GM18505 (cell line): Measurements from ENCODE around the gene PRSS1.
A peak's percentile ranks its signal among the peaks of the same experiment; 100 is the strongest.
"Not testable (repeated sequence)": the region's sequence is repeated elsewhere in the genome, so short reads cannot be mapped to it uniquely, and the experiment has no call there.

Experiments
- ATAC-seq: cut with Tn5 transposase; IDR thresholded peaks from one replicate; pipeline ENCODE4 v1.9.1; 2021; ENCODE audit not compliant: unreplicated experiment
- POLR2A ChIP-seq: IDR thresholded peaks from 4 replicates; pipeline ENCODE4 v1.6.1; 2011; ENCODE audit warnings: borderline replicate concordance; ENCODE audit not compliant: insufficient read depth, insufficient read length; ENCODE audit errors: extremely low read depth

The PRSS1 gene

DNA sequence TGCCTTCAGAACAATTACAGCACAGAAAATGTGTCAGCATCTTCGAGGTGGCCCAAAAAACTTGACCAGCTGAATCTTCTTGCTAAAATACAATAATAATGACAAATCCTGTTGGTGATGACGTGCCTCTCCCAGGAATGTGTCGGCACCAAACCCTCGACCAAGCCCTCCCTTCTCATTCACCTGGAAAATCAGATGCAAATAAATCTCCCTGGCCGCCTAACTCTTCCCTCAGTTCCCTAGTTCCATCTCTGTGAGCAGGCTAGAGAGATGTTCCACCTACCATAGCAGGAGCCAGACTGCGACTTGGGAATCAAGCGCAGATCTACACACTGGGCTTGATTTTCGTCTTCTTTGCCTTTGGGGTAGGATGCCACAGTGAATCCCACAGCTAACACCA is 4.1 kb downstream of the PRSS1 start:
- no peak for ATAC-seq
- TF ChIP-seq POLR2A: no peak

GRCh38 chr7:142753925-142754491 is 4.7 kb downstream of the PRSS1 start:
- ATAC-seq: not testable (repeated sequence)

DNA sequence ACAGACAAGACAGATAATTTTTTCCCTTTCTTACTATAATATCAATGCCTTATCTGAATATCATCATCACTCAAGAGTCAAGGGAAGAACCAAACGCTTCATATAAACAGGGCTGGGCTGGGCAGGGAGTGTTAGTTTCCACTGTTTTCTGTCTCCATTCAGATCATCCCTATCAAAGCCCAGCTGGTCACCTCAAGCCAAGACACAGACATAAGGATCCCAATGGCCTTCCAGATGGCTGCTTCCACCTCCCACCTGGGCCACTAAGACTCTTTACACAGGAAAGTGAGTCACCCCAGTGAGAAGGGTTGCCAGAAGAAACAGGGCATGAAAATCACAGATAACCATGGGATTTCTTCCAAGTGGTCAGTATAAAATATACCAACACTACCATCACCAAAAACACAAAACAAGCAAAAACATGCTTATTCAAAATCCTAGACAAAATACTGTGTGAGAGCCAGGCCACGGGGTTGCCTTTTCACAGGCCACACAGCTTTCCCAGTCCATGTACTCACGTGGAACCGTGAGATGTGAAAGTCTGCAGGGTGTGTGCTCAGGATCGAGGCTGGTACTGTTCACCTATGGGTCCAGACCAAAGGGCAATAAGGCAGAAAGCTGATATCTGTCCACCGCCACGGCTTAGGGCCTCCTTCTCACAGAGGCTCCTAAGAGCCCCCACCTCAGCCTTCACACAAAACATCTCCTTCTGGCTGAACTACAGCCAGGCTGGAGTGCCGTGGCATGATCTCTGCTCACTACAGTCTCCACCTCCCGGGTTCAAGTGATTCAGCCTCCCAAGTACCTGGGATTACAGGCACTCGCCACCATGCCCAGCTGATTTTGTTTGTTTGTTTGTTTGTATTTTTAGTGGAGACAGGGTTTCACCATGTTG is 5.7 kb downstream of the PRSS1 start:
- no peak for TF ChIP-seq POLR2A
- no peak for ATAC-seq

GRCh38 chr7:142758312-142758711 is 9.0 kb downstream of the PRSS1 start:
- not testable (repeated sequence) for ATAC-seq

- no peak for ATAC-seq
Measured at GRCh38 chr7:142759433-142759832, 10.2 kb downstream of the PRSS1 start.

DNA sequence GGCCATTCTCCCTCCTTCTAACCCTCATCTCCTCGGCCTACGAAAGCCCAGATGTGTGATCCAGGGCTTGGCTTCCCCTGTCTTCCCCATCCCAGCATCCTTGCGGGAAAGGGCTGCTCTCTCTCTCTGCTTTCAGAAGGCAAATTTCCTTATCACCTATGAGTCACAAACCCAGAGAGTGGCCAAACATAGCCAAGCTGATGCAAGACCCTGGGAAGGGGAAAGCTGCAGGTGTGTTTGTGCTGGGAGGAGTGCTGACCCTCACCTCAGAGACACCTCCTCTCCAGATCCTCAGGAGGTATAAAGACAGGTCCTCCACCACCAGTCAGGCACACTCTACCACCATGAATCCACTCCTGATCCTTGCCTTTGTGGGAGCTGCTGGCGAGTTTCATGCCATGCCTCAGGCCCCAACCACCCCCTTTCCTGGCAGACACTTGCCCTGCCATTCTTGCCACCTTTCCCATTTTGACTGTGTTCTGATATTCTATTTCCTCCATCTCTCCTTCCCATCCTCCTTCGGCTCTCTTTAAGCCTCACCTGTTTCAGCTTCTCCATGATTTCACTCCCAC is 10.9 kb downstream of the PRSS1 start:
- no peak for ATAC-seq
- TF ChIP-seq POLR2A: no peak

More at GRCh38 chr7:142759433-142759832, 10.2 kb downstream of the PRSS1 start:
- no peak for TF ChIP-seq POLR2A

GRCh38 chr7:142761606-142762005 is 12.3 kb downstream of the PRSS1 start:
- ATAC-seq: not testable (repeated sequence)

DNA sequence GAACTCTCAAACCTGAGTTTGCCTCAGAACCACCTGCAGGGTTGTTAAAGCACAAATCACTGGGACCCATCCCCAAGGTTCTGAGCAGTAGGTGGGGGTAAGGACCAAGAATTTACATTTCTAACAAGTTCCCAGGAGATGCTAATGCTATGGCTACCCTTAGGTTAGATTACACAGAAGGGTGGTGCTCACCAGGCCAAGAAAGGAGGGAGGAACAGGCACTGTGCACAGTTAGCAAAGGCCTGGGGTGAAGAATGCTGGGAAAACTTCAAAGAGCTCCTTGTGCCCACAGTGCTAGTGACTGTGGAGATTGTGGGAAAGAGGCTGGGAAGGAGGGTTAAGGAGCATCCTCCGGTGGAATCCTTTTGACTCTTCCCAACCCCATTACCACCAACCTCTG is 12.8 kb downstream of the PRSS1 start:
- ATAC-seq: no peak

GRCh38 chr7:142767451-142767850 is 18.2 kb downstream of the PRSS1 start:
- TF ChIP-seq POLR2A: no peak
- ATAC-seq: no peak

More for the DNA sequence above, 12.8 kb downstream of the PRSS1 start:
- no peak for TF ChIP-seq POLR2A

DNA sequence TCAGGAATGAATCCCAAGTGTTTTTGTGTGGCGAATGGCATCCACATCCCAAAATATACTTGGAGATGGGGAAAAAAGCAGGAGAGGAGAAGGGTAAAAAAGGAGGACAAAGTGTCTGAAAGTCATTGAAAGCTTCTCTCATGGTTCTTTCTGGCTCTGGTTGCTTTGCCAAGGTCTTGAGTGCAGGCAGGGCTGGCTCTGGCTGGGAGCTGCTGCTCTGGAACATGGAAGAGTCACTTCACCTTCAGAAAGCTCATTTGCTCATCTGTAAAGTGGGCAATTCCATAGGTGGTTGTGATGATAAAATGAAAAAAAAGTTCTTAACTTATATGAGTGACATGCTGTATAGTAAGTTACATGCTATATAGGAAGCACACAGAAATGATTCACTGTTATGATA is 18.6 kb downstream of the PRSS1 start:
- no peak for ATAC-seq
- no peak for TF ChIP-seq POLR2A

GRCh38 chr7:142768885-142769284 is 19.6 kb downstream of the PRSS1 start:
- not testable (repeated sequence) for ATAC-seq

DNA sequence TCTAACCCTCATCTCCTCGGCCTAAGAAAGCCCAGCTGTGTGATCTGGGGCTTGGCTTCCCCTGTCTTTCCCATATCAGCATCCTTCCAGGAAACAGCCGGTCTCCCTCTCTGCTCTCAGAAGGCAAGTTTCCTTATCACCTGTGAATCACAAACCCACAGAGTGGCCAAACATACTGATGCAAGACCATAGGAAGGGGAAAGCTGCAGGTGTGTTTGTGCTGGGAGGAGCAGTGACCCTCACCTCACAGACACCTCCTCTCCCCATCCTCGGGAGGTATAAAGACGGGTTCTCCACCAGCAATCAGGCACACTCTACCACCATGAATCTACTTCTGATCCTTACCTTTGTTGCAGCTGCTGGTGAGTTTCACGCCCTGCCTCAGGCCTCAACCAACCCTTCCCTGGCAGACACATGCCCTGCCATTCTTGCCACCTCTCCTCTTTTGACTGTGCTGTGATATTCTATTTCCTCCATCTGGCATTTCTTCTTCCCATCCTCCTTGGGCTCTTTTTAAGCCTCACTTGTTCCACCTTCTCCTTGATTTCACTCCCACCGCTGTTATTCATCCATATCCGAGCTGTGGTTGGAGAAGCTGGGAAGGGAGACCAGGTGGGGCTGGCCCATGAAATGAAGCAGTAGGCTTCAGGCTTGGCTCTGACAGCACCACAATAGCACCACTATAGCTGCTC is 21.5 kb downstream of the PRSS1 start, which contains the start of gene PRSS2:
Gene PRSS2 (plus strand): TSS at position 310 of the 692 bp plus-strand sequence. CDS start 13 bp downstream, at position 323.
- no peak for TF ChIP-seq POLR2A
- ATAC-seq: peak; percentile 26

GRCh38 chr7:142771353-142771723 is 22.1 kb downstream of the PRSS1 start:
- ATAC-seq: peak; percentile 89
- TF ChIP-seq POLR2A: no peak

DNA sequence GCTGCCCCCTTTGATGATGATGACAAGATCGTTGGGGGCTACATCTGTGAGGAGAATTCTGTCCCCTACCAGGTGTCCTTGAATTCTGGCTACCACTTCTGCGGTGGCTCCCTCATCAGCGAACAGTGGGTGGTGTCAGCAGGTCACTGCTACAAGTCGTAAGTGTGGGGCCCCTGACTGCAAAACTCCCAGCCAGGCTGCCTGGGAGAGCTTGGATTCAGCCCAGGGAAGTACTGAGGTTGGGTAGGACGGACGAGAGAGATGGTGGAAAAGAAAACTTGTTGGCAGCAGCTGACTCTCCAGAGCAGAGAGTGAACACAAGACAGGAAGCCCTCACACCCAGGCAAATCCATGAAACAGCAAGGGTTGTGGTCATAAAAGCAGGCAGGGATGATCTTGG is 22.8 kb downstream of the PRSS1 start:
- no peak for TF ChIP-seq POLR2A
- no peak for ATAC-seq
